Rectal smooth muscle tissue (tissue), 1 donor: ENCODE results near the gene CCDC181.
A peak's percentile ranks its signal among the peaks of the same experiment; 100 is the strongest.

Experiments
- H3K27ac ChIP-seq: one replicate; pipeline ENCODE4 v1.7.0; 2013; ENCODE audit warnings: low read depth, low read length, inconsistent platforms
- H3K27me3 ChIP-seq: one replicate; pipeline ENCODE4 v1.7.0; 2013; ENCODE audit warnings: low read length; ENCODE audit not compliant: control insufficient read depth, insufficient read depth
- H3K36me3 ChIP-seq: one replicate; pipeline ENCODE4 v1.7.0; 2013; ENCODE audit warnings: low read length; ENCODE audit not compliant: control insufficient read depth, insufficient read depth
- H3K4me1 ChIP-seq: one replicate; pipeline ENCODE4 v1.7.0; 2013; ENCODE audit warnings: low read length; ENCODE audit not compliant: control insufficient read depth, insufficient read depth
- H3K4me3 ChIP-seq: one replicate; pipeline ENCODE4 v1.7.0; 2013; ENCODE audit warnings: low read length
- H3K9ac ChIP-seq: one replicate; pipeline ENCODE4 v1.7.0; 2013; ENCODE audit warnings: low read length

Gene CCDC181

DNA sequence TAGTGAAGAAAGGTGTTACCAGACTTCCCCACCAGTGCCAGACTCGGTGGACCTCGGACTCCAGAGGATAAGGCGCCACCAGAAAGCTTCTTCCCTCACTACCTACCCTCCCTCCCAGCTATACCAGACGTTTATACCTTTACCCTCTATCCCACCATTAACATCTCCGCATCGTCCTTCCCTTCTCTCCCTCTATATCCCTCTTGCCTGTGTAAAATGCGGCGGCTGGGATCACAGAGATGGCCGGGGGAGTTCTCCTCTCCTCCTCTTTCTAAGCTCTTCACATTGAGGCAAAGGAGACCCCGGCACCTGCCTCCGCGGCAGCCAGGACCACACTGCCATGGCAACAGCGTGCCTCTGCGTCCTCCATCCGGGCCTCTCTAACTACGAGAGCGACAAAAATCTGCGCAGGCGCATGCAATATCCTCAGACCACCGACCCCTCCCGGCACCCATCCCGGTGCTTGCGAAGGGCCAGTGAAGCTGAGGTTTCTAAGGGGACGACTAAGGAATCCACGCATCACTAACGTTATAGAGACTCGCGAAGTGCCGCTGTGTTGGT lies at the start of gene CCDC181:
CCDC181 (minus strand) TSS at position 394 of the 561 bp plus-strand sequence. CDS start 2,547 bp downstream, outside the sequence.
- no peaks in the 10 kb centered on the region for H3K36me3 ChIP-seq
- H3K27me3 ChIP-seq = peaks cover 4% of the 10 kb centered on the region
- H3K9ac ChIP-seq = no peak within 1 kb of the TSS
- peak within 1 kb of the TSS; percentile 58 for H3K4me3 ChIP-seq
- H3K27ac ChIP-seq = no peak within 1 kb of the TSS
- H3K4me1 ChIP-seq = no peaks in the 10 kb centered on the region

GRCh38 chr1:169475806-169476387 lies 48.6 kb upstream of the CCDC181 start:
- no peaks in the 10 kb centered on the region for H3K27me3 ChIP-seq
- no peak overlapping the region for H3K4me3 ChIP-seq
- no peak overlapping the region for H3K9ac ChIP-seq
- H3K27ac ChIP-seq = no peak overlapping the region
- no peaks in the 10 kb centered on the region for H3K36me3 ChIP-seq
- H3K4me1 ChIP-seq = no peaks in the 10 kb centered on the region

DNA sequence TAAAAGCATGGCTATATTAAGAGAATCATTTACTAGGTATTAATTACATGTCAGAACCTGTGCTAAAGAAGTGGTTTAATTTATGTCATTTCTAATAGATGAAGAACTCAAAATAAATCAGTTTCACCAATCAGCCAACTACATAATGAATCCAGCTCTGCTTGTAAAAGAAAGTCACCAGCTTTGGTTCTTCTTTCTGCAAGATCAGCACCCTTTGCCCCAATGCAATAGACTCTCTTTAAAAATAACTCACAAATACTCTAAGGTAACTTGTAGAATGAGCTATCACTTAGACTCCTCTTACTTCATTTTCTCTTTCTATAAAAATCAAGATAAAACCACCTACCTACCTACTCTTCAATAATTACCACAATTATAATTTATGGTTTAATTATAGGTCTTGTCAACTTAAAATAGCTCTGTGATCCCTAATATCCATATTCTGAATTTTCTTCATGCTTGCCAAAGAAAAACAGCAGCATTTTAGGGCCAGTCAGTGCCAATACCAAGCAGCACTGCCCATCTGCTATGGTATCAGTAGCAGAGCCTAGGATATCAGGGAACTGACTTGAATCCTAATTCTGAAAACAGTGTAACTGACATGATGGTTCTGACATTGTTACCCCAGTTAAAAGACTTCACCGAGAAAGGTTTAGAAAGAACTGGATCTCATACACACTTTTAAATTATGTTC lies 47.2 kb upstream of the CCDC181 start:
- Histone ChIP-seq H3K36me3 (peaks cover 2% of the 10 kb centered on the region), H3K27ac (no peak overlapping the region)

DNA sequence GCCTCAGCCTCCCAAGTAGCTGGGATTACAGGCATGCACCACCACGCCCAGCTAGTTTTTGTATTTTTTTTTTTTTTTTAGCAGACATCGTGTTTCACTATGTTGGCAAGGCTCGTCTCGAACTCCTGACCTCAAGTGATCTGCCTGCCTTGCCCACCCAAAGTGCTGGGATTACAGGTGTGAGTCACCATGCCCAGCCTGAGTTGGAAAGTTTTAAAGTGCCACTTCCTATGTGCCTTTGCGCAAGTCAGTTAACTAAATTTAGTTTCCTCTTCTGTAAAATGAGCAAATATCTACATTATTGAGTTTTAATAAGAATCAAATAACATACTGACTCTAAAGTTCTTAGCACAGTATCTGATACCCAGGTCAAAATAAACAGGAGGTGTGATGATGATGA lies 46.1 kb upstream of the CCDC181 start:
- H3K9ac ChIP-seq = no peak overlapping the region
- H3K4me3 ChIP-seq = no peak overlapping the region
- no peaks in the 10 kb centered on the region for H3K27me3 ChIP-seq
- H3K36me3 ChIP-seq = peaks cover 2% of the 10 kb centered on the region
- H3K27ac ChIP-seq = no peak overlapping the region
- H3K4me1 ChIP-seq = no peaks in the 10 kb centered on the region

More for the DNA sequence above, 47.2 kb upstream of the CCDC181 start:
- no peaks in the 10 kb centered on the region for H3K4me1 ChIP-seq
- no peaks in the 10 kb centered on the region for H3K27me3 ChIP-seq
- no peak overlapping the region for H3K9ac ChIP-seq
- H3K4me3 ChIP-seq = no peak overlapping the region

DNA sequence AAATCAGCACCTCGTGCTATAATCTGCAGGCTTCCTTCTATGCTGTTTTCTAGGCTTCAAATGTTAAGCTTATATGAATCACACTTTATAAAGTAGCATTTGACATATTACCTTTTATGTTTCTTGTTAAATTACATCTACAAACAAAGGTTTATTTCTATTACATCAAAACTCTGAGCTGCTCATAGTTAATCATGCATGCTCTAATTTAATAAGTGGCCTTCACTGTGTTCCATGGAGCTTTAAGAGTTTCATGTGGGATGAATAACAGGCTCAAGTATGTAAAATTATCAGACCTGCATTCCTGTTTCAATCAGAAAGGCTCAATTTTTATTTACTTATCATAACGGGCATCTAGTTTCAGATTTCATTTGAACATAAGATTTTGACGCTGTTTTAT lies 45.5 kb upstream of the CCDC181 start:
- Histone ChIP-seq H3K27ac (no peak overlapping the region), H3K4me1 (no peaks in the 10 kb centered on the region), H3K9ac (no peak overlapping the region), H3K27me3 (no peaks in the 10 kb centered on the region), H3K4me3 (no peak overlapping the region), H3K36me3 (peaks cover 5% of the 10 kb centered on the region)

DNA sequence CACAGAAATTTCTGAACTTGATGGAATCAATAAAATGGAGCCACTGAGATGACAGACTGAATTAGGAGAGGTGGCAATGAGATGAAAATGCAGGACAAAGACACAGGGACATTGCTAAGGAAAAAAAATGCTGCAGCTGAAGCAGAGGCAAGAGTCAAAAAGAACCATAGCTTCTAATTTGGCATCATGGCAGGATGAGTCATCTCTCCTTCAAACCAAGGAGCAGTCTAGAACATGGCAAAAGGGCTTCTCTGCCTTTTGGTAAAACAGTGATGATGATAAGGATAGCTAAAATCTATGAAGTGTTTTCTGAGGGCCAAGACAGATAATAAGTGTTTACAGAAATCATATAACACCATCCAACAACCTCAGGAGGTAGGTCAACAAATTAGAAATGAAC lies 41.7 kb upstream of the CCDC181 start:
- H3K36me3 ChIP-seq = peaks cover 8% of the 10 kb centered on the region
- H3K9ac ChIP-seq = no peak overlapping the region
- no peaks in the 10 kb centered on the region for H3K4me1 ChIP-seq
- H3K4me3 ChIP-seq = no peak overlapping the region
- no peaks in the 10 kb centered on the region for H3K27me3 ChIP-seq
- H3K27ac ChIP-seq = no peak overlapping the region

- Histone ChIP-seq H3K27me3 (no peaks in the 10 kb centered on the region), H3K4me3 (no peak overlapping the region), H3K9ac (no peak overlapping the region), H3K4me1 (no peaks in the 10 kb centered on the region), H3K36me3 (peaks cover 8% of the 10 kb centered on the region), H3K27ac (no peak overlapping the region)
Measured at GRCh38 chr1:169466259-169467230, 39.3 kb upstream of the CCDC181 start.

DNA sequence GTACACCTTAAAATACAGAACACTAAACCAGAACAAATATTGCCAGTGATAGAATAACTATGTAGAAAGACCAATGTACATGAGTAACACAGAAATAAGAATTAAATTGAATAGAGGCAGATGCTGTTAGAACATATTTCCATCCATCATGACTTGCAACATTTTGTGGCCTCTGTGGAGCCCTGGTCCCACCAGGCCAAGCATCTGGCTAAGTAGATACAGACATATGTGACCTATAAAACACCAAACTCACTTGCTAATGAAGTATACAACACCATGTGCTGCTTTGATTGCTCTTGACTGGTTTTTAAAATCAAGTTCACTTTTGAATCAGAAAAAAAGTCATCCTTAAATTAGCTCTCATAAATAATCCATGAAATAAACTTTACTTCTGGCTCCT lies 38.0 kb upstream of the CCDC181 start:
- Histone ChIP-seq H3K27ac (no peak overlapping the region), H3K4me1 (no peaks in the 10 kb centered on the region), H3K27me3 (no peaks in the 10 kb centered on the region), H3K36me3 (peaks cover 8% of the 10 kb centered on the region), H3K4me3 (no peak overlapping the region), H3K9ac (no peak overlapping the region)

GRCh38 chr1:169462385-169462784 lies 35.1 kb upstream of the CCDC181 start:
- Histone ChIP-seq H3K4me3 (no peak overlapping the region), H3K36me3 (peaks cover under 1% of the 10 kb centered on the region), H3K27me3 (no peaks in the 10 kb centered on the region), H3K4me1 (no peaks in the 10 kb centered on the region), H3K9ac (no peak overlapping the region), H3K27ac (no peak overlapping the region)

DNA sequence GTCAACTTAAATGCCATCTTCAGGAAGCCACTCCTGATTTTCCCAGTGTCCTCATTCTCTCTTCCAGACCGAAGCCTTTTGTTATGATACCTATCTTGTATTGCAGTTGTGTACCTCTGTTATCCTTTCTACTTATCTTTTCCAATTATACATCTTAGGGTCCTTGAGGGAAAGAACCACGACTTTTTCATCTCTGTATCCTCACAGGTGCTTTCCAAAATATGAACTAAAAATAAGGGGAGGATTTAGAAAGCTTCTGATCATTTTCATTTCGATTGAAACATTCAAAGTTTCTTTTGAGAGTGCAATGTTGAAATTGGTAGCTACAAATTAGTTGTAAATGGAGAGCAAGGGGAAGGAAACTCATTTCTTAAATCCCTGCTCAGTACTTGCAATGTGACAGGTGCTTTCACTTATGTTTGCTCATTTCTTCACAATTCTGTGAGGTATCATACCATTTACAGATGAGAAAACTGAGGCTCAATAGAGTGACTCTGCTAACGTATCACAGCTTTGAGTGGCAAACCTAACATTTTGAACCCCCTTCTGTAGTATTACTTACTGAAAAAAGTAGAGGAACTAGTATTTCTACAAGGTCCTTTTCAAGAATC lies 34.2 kb upstream of the CCDC181 start:
- no peak overlapping the region for H3K9ac ChIP-seq

DNA sequence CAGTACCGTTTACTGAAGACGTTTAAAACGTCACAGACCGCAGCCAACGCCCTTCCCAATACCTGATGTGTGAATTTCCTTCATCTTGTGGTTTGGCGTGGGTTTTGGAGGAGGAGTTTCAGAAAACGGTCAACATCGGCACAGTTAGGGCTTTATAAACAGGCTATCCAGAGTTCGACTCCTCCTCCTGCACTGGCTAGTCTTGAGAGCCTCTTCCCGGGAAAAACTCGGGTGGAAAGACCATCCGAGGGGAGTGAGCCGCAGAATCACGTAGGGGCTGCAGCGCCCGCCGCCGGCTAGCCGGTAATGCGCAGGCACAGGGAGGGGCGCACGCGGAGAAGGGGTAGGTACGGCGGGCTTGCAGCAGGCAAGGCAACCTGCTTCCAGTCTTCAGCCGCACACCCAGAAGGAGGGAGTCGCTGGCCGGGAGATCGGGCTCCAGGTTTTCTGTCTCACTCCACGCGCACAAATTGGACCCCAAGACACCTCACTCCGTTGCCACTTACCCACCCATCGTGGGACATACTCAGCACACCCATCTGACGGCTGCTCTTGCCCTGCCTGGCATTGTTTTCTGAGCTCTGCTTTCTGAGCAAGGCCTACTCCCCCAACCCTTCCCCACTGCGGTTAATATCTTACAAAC lies 33.0 kb upstream of the CCDC181 start:
- Histone ChIP-seq H3K27ac (no peak overlapping the region), H3K4me3 (peak overlapping the region; percentile 50), H3K27me3 (no peaks in the 10 kb centered on the region), H3K36me3 (no peaks in the 10 kb centered on the region), H3K9ac (no peak overlapping the region), H3K4me1 (no peaks in the 10 kb centered on the region)

More for the DNA sequence above, 34.2 kb upstream of the CCDC181 start:
- H3K36me3 ChIP-seq = no peaks in the 10 kb centered on the region
- no peaks in the 10 kb centered on the region for H3K27me3 ChIP-seq
- H3K4me3 ChIP-seq = no peak overlapping the region
- H3K27ac ChIP-seq = no peak overlapping the region
- no peaks in the 10 kb centered on the region for H3K4me1 ChIP-seq
